Mesodermal cell (in vitro differentiated cells): Measurements from ENCODE around the gene FOXN3.
"Not testable (repeated sequence)": the region's sequence is repeated elsewhere in the genome, so short reads cannot be mapped to it uniquely, and the experiment has no call there.

Source experiments
- H3K27ac ChIP-seq: 2 replicates; pipeline ENCODE4 v1.7.0; 2013; ENCODE audit warnings: mild to moderate bottlenecking, low read depth, low read length, moderate library complexity; ENCODE audit not compliant: severe bottlenecking
- H3K36me3 ChIP-seq: 2 replicates; pipeline ENCODE4 v1.7.1; 2013; ENCODE audit warnings: mild to moderate bottlenecking, low read length, moderate library complexity; ENCODE audit not compliant: control insufficient read depth, insufficient read depth
- H3K4me1 ChIP-seq: one replicate; pipeline ENCODE4 v1.7.1; 2013; ENCODE audit warnings: mild to moderate bottlenecking, low read length; ENCODE audit not compliant: insufficient read depth, control insufficient read depth, poor library complexity, severe bottlenecking
- H3K4me3 ChIP-seq: 2 replicates; pipeline ENCODE4 v1.7.0; 2013; ENCODE audit warnings: low read length, control low read depth, mild to moderate bottlenecking; ENCODE audit not compliant: insufficient read depth, poor library complexity, severe bottlenecking; ENCODE audit errors: extremely low read depth
- H3K9me3 ChIP-seq: 2 replicates; pipeline ENCODE4 v1.7.1; 2013; ENCODE audit warnings: mild to moderate bottlenecking, low read length, moderate library complexity; ENCODE audit not compliant: control insufficient read depth
- WGBS, 2 experiments: methylation state at CpG; one replicate each; pipeline ENCODE4 v1.1.5; 2013; ENCODE audit warnings: missing lambda C conversion rate in 2 of 2; ENCODE audit not compliant: insufficient coverage in 2 of 2; 5-methylcytosine and 5-hydroxymethylcytosine counted together

FOXN3 gene

GRCh38 chr14:89111232-89111631, 305.8 kb downstream of the FOXN3 start:
- H3K9me3 ChIP-seq, H3K27ac ChIP-seq, H3K4me1 ChIP-seq, H3K36me3 ChIP-seq, H3K4me3 ChIP-seq: not testable (repeated sequence)
- WGBS, 2 experiments, result 93 to 100% methylated on average over 1 to 8 of the region's 13 CpGs

- H3K4me3 ChIP-seq, result no peak overlapping the region
- WGBS, 2 experiments, result 96 to 97% methylated on average over 8 of the region's 9 CpGs
- no peaks in the 10 kb centered on the region for H3K9me3 ChIP-seq
- H3K27ac ChIP-seq, result no peak overlapping the region
- no peaks in the 10 kb centered on the region for H3K4me1 ChIP-seq
- no peaks in the 10 kb centered on the region for H3K36me3 ChIP-seq
Measured at GRCh38 chr14:89110110-89110509, 306.9 kb downstream of the FOXN3 start.

- H3K4me3 ChIP-seq, result no peak overlapping the region
- H3K27ac ChIP-seq, result no peak overlapping the region
- WGBS, 2 experiments, result 94 to 100% methylated on average over 4 of the region's 4 CpGs
- H3K9me3 ChIP-seq, result no peaks in the 10 kb centered on the region
- no peaks in the 10 kb centered on the region for H3K36me3 ChIP-seq
- H3K4me1 ChIP-seq, result no peaks in the 10 kb centered on the region
Measured at GRCh38 chr14:89108608-89109007, 308.4 kb downstream of the FOXN3 start.

GRCh38 chr14:89107626-89108025, 309.4 kb downstream of the FOXN3 start:
- no peak overlapping the region for H3K4me3 ChIP-seq
- no peak overlapping the region for H3K27ac ChIP-seq
- H3K36me3 ChIP-seq, result no peaks in the 10 kb centered on the region
- WGBS, 2 experiments, result 89 to 95% methylated on average over 4 of the region's 5 CpGs
- no peaks in the 10 kb centered on the region for H3K9me3 ChIP-seq
- H3K4me1 ChIP-seq, result no peaks in the 10 kb centered on the region
